GM18505 (cell line): Measurements from ENCODE around the gene CYSRT1.
A peak's percentile ranks its signal among the peaks of the same experiment; 100 is the strongest.
"Not testable (repeated sequence)": the region's sequence is repeated elsewhere in the genome, so short reads cannot be mapped to it uniquely, and the experiment has no call there.

Source experiments
- ATAC-seq: cut with Tn5 transposase; IDR thresholded peaks from one replicate; pipeline ENCODE4 v1.9.1; 2021; ENCODE audit not compliant: unreplicated experiment
- POLR2A ChIP-seq: IDR thresholded peaks from 4 replicates; pipeline ENCODE4 v1.6.1; 2011; ENCODE audit warnings: borderline replicate concordance; ENCODE audit not compliant: insufficient read depth, insufficient read length; ENCODE audit errors: extremely low read depth

CYSRT1 gene

GRCh38 chr9:137255448-137256114 lies 30.6 kb downstream of the CYSRT1 start:
- no peak for ATAC-seq
- TF ChIP-seq POLR2A, result no peak

GRCh38 chr9:137256362-137256761 lies 31.4 kb downstream of the CYSRT1 start:
- ATAC-seq, result no peak
- TF ChIP-seq POLR2A, result no peak

GRCh38 chr9:137256856-137257255 lies 31.9 kb downstream of the CYSRT1 start:
- no peak for ATAC-seq
- no peak for TF ChIP-seq POLR2A

GRCh38 chr9:137262173-137262908 lies 37.4 kb downstream of the CYSRT1 start:
- not testable (repeated sequence) for ATAC-seq

GRCh38 chr9:137262909-137263285 lies 37.9 kb downstream of the CYSRT1 start:
- TF ChIP-seq POLR2A, result no peak
- ATAC-seq, result no peak

- no peak for TF ChIP-seq POLR2A
- no peak for ATAC-seq
Measured at GRCh38 chr9:137263506-137263905, 38.5 kb downstream of the CYSRT1 start.

- no peak for ATAC-seq
- TF ChIP-seq POLR2A, result no peak
Measured at GRCh38 chr9:137264067-137264466, 39.1 kb downstream of the CYSRT1 start.

GRCh38 chr9:137265496-137266161 lies 40.7 kb downstream of the CYSRT1 start:
- no peak for ATAC-seq

GRCh38 chr9:137266162-137266527 lies 41.2 kb downstream of the CYSRT1 start:
- no peak for ATAC-seq
- TF ChIP-seq POLR2A, result no peak

More at GRCh38 chr9:137265496-137266161, 40.7 kb downstream of the CYSRT1 start:
- no peak for TF ChIP-seq POLR2A

GRCh38 chr9:137266585-137267453 lies 41.8 kb downstream of the CYSRT1 start:
- ATAC-seq, result no peak
- TF ChIP-seq POLR2A, result no peak

- ATAC-seq, result no peak
- peak; percentile 17 for TF ChIP-seq POLR2A
Measured at GRCh38 chr9:137267933-137268355, 43.0 kb downstream of the CYSRT1 start.

GRCh38 chr9:137268538-137269201 lies 43.7 kb downstream of the CYSRT1 start:
- no peak for TF ChIP-seq POLR2A
- ATAC-seq, result no peak
